Measurements from ENCODE around the gene KLRD1.

- no peak for TF ChIP-seq RXRA (IDR thresholded peaks at IDR 0.05)
- TF ChIP-seq, protein P1, sequence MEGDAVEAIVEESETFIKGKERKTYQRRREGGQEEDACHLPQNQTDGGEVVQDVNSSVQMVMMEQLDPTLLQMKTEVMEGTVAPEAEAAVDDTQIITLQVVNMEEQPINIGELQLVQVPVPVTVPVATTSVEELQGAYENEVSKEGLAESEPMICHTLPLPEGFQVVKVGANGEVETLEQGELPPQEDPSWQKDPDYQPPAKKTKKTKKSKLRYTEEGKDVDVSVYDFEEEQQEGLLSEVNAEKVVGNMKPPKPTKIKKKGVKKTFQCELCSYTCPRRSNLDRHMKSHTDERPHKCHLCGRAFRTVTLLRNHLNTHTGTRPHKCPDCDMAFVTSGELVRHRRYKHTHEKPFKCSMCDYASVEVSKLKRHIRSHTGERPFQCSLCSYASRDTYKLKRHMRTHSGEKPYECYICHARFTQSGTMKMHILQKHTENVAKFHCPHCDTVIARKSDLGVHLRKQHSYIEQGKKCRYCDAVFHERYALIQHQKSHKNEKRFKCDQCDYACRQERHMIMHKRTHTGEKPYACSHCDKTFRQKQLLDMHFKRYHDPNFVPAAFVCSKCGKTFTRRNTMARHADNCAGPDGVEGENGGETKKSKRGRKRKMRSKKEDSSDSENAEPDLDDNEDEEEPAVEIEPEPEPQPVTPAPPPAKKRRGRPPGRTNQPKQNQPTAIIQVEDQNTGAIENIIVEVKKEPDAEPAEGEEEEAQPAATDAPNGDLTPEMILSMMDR (IDR thresholded peaks at IDR 0.05; ENCODE audit: low read depth, low read length, missing input control), result no peak
- no peak for TF ChIP-seq EGR1 (IDR thresholded peaks at IDR 0.05; ENCODE audit: low read depth in 2 of 2)
- TF ChIP-seq FOXA1 (IDR thresholded peaks at IDR 0.05), result no peak
- no peak for TF ChIP-seq JUND (IDR thresholded peaks at IDR 0.05)
- TF ChIP-seq, protein P2, sequence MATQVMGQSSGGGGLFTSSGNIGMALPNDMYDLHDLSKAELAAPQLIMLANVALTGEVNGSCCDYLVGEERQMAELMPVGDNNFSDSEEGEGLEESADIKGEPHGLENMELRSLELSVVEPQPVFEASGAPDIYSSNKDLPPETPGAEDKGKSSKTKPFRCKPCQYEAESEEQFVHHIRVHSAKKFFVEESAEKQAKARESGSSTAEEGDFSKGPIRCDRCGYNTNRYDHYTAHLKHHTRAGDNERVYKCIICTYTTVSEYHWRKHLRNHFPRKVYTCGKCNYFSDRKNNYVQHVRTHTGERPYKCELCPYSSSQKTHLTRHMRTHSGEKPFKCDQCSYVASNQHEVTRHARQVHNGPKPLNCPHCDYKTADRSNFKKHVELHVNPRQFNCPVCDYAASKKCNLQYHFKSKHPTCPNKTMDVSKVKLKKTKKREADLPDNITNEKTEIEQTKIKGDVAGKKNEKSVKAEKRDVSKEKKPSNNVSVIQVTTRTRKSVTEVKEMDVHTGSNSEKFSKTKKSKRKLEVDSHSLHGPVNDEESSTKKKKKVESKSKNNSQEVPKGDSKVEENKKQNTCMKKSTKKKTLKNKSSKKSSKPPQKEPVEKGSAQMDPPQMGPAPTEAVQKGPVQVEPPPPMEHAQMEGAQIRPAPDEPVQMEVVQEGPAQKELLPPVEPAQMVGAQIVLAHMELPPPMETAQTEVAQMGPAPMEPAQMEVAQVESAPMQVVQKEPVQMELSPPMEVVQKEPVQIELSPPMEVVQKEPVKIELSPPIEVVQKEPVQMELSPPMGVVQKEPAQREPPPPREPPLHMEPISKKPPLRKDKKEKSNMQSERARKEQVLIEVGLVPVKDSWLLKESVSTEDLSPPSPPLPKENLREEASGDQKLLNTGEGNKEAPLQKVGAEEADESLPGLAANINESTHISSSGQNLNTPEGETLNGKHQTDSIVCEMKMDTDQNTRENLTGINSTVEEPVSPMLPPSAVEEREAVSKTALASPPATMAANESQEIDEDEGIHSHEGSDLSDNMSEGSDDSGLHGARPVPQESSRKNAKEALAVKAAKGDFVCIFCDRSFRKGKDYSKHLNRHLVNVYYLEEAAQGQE (IDR thresholded peaks at IDR 0.05), result no peak
These were observed 46.7 kb upstream of the KLRD1 start for GRCh38 chr12:10260927-10261326.

Data from liver (tissue), 3 donors.